K562 (cell line): ENCODE results near the gene ZMYND19. TPM values are rescaled to one million over a fixed set of nuclear protein-coding genes. Genes with fewer than 3 reads are reported as not detected.

Source experiments
- ASH1L ChIP-seq: fragments of 450-650 bp; IDR thresholded peaks from 2 replicates; pipeline ENCODE4 v1.6.1; 2018; ENCODE audit warnings: borderline replicate concordance, mild to moderate bottlenecking, low read depth; ENCODE audit not compliant: partially characterized antibody
- BACH1 ChIP-seq: fragments of 200-800 bp; sonication (Bioruptor generic); IDR thresholded peaks from 2 replicates; pipeline ENCODE4 v1.6.1; 2016; ENCODE audit warnings: missing genetic modification characterization, missing compliant biosample characterization
- BCL6 ChIP-seq: fragments of 250-450 bp; sonication (Bioruptor Pico); IDR thresholded peaks from 2 replicates; pipeline ENCODE4 v1.4.0; 2020
- BRD9 ChIP-seq: fragments of 450-650 bp; IDR thresholded peaks from 2 replicates; pipeline ENCODE4 v1.6.1; 2018; ENCODE audit warnings: low read depth; ENCODE audit not compliant: partially characterized antibody
- CBFA2T2 ChIP-seq: fragments of 450-650 bp; conservative IDR thresholded peaks from 2 replicates; pipeline ENCODE4 v1.6.1; 2017; ENCODE audit warnings: mild to moderate bottlenecking
- HMG20A ChIP-seq: fragments of 450-650 bp; formaldehyde crosslinking; conservative IDR thresholded peaks from 2 replicates; pipeline ENCODE4 v1.4.0; 2020; ENCODE audit warnings: mild to moderate bottlenecking, mixed read lengths
- HMG20B ChIP-seq: fragments of 250-450 bp; sonication (Bioruptor Pico); IDR thresholded peaks from 2 replicates; pipeline ENCODE4 v1.5.0; 2021; ENCODE audit warnings: mild to moderate bottlenecking
- KAT2B ChIP-seq: IDR thresholded peaks from one replicate; pipeline ENCODE4 v1.6.1; 2012; ENCODE audit warnings: low read depth, mild to moderate bottlenecking, control low read depth, inconsistent platforms, low read length, moderate library complexity
- MIER1 ChIP-seq: fragments of 450-650 bp; IDR thresholded peaks from 2 replicates; pipeline ENCODE4 v1.6.1; 2016; ENCODE audit warnings: antibody characterized with exemption, mild to moderate bottlenecking, low read depth
- NCOA1 ChIP-seq: fragments of 450-650 bp; IDR thresholded peaks from 2 replicates; pipeline ENCODE4 v1.6.1; 2016; ENCODE audit warnings: low read depth
- POLR2A ChIP-seq: fragments of 450-650 bp; conservative IDR thresholded peaks from 2 replicates; pipeline ENCODE4 v1.6.1; 2016
- RBM15 ChIP-seq: fragments of 200-400 bp; formaldehyde crosslinking; IDR thresholded peaks from 2 replicates; pipeline ENCODE4 v1.6.1; 2018; ENCODE audit warnings: mild to moderate bottlenecking, low read length, moderate library complexity; ENCODE audit not compliant: insufficient read depth
- ZNF280A ChIP-seq: fragments of 450-650 bp; IDR thresholded peaks from 2 replicates; pipeline ENCODE4 v1.6.1; 2018; ENCODE audit warnings: mild to moderate bottlenecking, low read depth; ENCODE audit not compliant: partially characterized antibody
- ZNF354B ChIP-seq: fragments of 250-450 bp; sonication (Bioruptor Pico); IDR thresholded peaks from 2 replicates; pipeline ENCODE4 v1.4.0; 2020
- ZNF398 ChIP-seq: fragments of 250-450 bp; sonication (Bioruptor Pico); IDR thresholded peaks from 2 replicates; pipeline ENCODE4 v1.8.0; 2021; ENCODE audit warnings: moderate library complexity, mild to moderate bottlenecking, inconsistent platforms
- ZNF431 ChIP-seq: sonication (generic); formaldehyde crosslinking; IDR thresholded peaks from 2 replicates; pipeline ENCODE4 v1.8.0; 2022; ENCODE audit warnings: mild to moderate bottlenecking, missing genetic modification reagents
- ZNF75A ChIP-seq: fragments of 450-650 bp; formaldehyde crosslinking; IDR thresholded peaks from 2 replicates; pipeline ENCODE4 v1.4.0; 2020; ENCODE audit warnings: mild to moderate bottlenecking
- polyA plus RNA-seq, 8 experiments: library from polyadenylated mRNA; depleted of rRNA in 4 of 8; stranded (reverse) in 5 of 8; unstranded in 3 of 8; fragments of >200 nt; fragmentation: Nextera tagmentation in 2 of 8; fragmentation: Illumina TruSeq in 1 of 8; extraction: Ambion mirVana in 2 of 8; extraction: Trizol in 1 of 8; gene quantifications; 2 replicates each; pipeline versions ENCODE4 v1.2.1 to v1.2.3, GENCODE V29; 2011 to 2014; ENCODE audit warnings: inconsistent platforms in 1 of 8, missing spikeins in 1 of 8
- total RNA-seq, 7 experiments: library from RNA; depleted of rRNA in 6 of 7; stranded (reverse); fragments of >200 nt in 6 of 7; fragmentation: Illumina TruSeq in 2 of 7; extraction: Trizol in 2 of 7; gene quantifications; 2 replicates each; pipeline versions ENCODE4 v1.2.1 to v1.2.3, GENCODE V29; 2011 to 2021; ENCODE audit warnings: low replicate concordance in 1 of 7
- TF ChIP-seq, protein P1 (sequence below): fragments of 450-650 bp; IDR thresholded peaks from 2 replicates; pipeline ENCODE4 v1.6.1; 2018; ENCODE audit not compliant: partially characterized antibody
- TF ChIP-seq, protein P2 (sequence below), 2 experiments: IDR thresholded peaks; 2 replicates each; pipeline ENCODE4 v1.6.1; 2012; ENCODE audit warnings: improper control_type of control experiment in 2 of 2, low read depth in 2 of 2, low read length in 2 of 2, borderline replicate concordance in 1 of 2

Gene ZMYND19
- total and polyA plus RNA-seq, 9 of the 15 experiments (the other 6 are each of a cell fraction or from before 2014, with no cell fraction given): 1.0 to 86.7 (median 44.0) TPM

- TF ChIP-seq MIER1 (no peak), ZNF354B (CRISPR knock-in tag) (no peak), BCL6 (no peak), ASH1L (no peak), HMG20B (CRISPR knock-in tag) (no peak), NCOA1 (no peak), BRD9 (no peak), BACH1 (no peak), RBM15 (no peak), POLR2A (peak; percentile 72), ZNF75A (CRISPR knock-in tag) (no peak), HMG20A (CRISPR knock-in tag) (no peak), ZNF431 (CRISPR knock-in tag) (no peak), ZNF398 (CRISPR knock-in tag) (no peak), KAT2B (no peak), CBFA2T2 (no peak), ZNF280A (no peak)
- TF ChIP-seq, protein P1, sequence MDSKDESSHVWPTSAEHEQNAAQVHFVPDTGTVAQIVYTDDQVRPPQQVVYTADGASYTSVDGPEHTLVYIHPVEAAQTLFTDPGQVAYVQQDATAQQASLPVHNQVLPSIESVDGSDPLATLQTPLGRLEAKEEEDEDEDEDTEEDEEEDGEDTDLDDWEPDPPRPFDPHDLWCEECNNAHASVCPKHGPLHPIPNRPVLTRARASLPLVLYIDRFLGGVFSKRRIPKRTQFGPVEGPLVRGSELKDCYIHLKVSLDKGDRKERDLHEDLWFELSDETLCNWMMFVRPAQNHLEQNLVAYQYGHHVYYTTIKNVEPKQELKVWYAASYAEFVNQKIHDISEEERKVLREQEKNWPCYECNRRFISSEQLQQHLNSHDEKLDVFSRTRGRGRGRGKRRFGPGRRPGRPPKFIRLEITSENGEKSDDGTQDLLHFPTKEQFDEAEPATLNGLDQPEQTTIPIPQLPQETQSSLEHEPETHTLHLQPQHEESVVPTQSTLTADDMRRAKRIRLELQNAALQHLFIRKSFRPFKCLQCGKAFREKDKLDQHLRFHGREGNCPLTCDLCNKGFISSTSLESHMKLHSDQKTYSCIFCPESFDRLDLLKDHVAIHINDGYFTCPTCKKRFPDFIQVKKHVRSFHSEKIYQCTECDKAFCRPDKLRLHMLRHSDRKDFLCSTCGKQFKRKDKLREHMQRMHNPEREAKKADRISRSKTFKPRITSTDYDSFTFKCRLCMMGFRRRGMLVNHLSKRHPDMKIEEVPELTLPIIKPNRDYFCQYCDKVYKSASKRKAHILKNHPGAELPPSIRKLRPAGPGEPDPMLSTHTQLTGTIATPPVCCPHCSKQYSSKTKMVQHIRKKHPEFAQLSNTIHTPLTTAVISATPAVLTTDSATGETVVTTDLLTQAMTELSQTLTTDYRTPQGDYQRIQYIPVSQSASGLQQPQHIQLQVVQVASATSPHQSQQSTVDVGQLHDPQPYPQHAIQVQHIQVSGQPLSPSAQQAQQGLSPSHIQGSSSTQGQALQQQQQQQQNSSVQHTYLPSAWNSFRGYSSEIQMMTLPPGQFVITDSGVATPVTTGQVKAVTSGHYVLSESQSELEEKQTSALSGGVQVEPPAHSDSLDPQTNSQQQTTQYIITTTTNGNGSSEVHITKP: no peak
- TF ChIP-seq, protein P2, sequence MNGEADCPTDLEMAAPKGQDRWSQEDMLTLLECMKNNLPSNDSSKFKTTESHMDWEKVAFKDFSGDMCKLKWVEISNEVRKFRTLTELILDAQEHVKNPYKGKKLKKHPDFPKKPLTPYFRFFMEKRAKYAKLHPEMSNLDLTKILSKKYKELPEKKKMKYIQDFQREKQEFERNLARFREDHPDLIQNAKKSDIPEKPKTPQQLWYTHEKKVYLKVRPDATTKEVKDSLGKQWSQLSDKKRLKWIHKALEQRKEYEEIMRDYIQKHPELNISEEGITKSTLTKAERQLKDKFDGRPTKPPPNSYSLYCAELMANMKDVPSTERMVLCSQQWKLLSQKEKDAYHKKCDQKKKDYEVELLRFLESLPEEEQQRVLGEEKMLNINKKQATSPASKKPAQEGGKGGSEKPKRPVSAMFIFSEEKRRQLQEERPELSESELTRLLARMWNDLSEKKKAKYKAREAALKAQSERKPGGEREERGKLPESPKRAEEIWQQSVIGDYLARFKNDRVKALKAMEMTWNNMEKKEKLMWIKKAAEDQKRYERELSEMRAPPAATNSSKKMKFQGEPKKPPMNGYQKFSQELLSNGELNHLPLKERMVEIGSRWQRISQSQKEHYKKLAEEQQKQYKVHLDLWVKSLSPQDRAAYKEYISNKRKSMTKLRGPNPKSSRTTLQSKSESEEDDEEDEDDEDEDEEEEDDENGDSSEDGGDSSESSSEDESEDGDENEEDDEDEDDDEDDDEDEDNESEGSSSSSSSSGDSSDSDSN (IDR thresholded peaks at IDR 0.05; ENCODE audit: borderline replicate concordance in 1 of 2, low read depth in 2 of 2, low read length in 2 of 2): peak; percentile 83 to 89; a peak in 2 of 4 replicates
These were observed 15.1 kb upstream of the ZMYND19 start, which contains the start of gene ARRDC1 (continued) for GRCh38 chr9:137605121-137606004.
